WERI-Rb-1 (cell line): ENCODE data around the gene BIRC7.
A peak's percentile ranks its signal among the peaks of the same experiment; 100 is the strongest.

ENCODE experiments used
- DNase-seq: peaks from one replicate; pipeline ENCODE4 v3.0.0-alpha.2; 2020
- H3K27ac ChIP-seq: fragments of 250-450 bp; sonication (Bioruptor Pico); 2 replicates; pipeline ENCODE4 v1.5.1; 2020; ENCODE audit warnings: mild to moderate bottlenecking, moderate library complexity
- H3K27me3 ChIP-seq: fragments of 250-450 bp; sonication (Bioruptor Pico); 2 replicates; pipeline ENCODE4 v1.5.1; 2021; ENCODE audit warnings: mild to moderate bottlenecking, low read depth, moderate library complexity; ENCODE audit not compliant: insufficient read depth, severe bottlenecking
- H3K36me3 ChIP-seq: fragments of 250-450 bp; sonication (Bioruptor Pico); 2 replicates; pipeline ENCODE4 v1.5.1; 2020; ENCODE audit warnings: mild to moderate bottlenecking, moderate library complexity
- H3K4me3 ChIP-seq: 2 replicates; pipeline ENCODE4 v1.5.1; 2011; ENCODE audit warnings: low read depth, mild to moderate bottlenecking, control low read depth, low read length
- H3K9me3 ChIP-seq: fragments of 250-450 bp; sonication (Bioruptor Pico); 2 replicates; pipeline ENCODE4 v1.5.1; 2021; ENCODE audit warnings: mild to moderate bottlenecking, moderate library complexity; ENCODE audit not compliant: severe bottlenecking
- TF ChIP-seq, protein P1 (sequence below): IDR thresholded peaks from 2 replicates; pipeline ENCODE4 v1.5.1; 2011; ENCODE audit warnings: low read depth, mild to moderate bottlenecking, control low read depth, inconsistent platforms, low read length

Gene BIRC7

DNA sequence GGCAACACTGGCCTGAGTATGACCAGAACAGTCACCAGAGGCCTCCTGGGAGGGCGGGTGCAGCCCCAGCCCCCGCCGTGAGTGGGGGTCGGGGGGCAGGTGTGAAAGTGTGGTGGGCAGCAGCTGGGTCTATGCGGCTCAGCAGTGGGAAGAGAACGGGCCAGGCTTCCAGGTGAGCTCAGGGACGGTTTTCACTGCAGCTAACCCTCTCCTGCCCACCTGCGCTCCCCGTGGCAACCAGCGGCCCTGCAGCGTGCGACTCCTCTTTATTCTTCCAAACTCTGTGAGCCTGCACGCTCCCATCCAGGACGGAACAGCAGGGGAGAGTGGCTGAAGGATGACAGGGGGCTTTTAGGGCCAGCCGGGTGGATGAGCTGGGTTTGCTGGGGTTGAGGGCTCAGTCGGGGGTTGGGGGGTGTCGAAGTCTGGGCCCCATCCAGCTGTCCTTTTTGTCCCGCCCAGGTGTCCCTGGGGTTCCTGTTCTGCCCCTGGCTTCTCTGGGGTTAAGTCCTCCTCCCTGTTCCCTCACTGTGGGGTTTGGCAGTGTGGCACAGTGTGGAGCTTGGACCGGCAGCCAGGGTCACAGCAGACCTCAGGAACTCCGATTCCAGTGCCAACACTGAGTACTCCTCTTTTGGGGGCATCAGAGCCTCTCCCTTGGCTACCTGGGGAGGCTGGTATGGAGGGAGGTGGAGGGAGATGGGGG, 859 bp upstream of the BIRC7 start:
- Histone ChIP-seq H3K9me3 (no peaks in the 10 kb centered on the region), H3K27ac (no peak overlapping the region; the same call in 1 of the 2 replicates), H3K36me3 (no peaks in the 10 kb centered on the region), H3K4me3 (no peak overlapping the region), H3K27me3 (no peaks in the 10 kb centered on the region)
- peak; percentile 77 for DNase-seq
- TF ChIP-seq, protein P1, sequence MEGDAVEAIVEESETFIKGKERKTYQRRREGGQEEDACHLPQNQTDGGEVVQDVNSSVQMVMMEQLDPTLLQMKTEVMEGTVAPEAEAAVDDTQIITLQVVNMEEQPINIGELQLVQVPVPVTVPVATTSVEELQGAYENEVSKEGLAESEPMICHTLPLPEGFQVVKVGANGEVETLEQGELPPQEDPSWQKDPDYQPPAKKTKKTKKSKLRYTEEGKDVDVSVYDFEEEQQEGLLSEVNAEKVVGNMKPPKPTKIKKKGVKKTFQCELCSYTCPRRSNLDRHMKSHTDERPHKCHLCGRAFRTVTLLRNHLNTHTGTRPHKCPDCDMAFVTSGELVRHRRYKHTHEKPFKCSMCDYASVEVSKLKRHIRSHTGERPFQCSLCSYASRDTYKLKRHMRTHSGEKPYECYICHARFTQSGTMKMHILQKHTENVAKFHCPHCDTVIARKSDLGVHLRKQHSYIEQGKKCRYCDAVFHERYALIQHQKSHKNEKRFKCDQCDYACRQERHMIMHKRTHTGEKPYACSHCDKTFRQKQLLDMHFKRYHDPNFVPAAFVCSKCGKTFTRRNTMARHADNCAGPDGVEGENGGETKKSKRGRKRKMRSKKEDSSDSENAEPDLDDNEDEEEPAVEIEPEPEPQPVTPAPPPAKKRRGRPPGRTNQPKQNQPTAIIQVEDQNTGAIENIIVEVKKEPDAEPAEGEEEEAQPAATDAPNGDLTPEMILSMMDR, result peak; percentile 86

- DNase-seq, result no peak
- H3K9me3 ChIP-seq, result no peaks in the 10 kb centered on the region
- TF ChIP-seq, protein P1, result no peak
- no peaks in the 10 kb centered on the region for H3K27me3 ChIP-seq
- H3K27ac ChIP-seq, result no peak overlapping the region
- no peak overlapping the region for H3K4me3 ChIP-seq
- no peaks in the 10 kb centered on the region for H3K36me3 ChIP-seq
These were observed 572 bp downstream of the BIRC7 start for GRCh38 chr20:63236116-63236837.

DNA sequence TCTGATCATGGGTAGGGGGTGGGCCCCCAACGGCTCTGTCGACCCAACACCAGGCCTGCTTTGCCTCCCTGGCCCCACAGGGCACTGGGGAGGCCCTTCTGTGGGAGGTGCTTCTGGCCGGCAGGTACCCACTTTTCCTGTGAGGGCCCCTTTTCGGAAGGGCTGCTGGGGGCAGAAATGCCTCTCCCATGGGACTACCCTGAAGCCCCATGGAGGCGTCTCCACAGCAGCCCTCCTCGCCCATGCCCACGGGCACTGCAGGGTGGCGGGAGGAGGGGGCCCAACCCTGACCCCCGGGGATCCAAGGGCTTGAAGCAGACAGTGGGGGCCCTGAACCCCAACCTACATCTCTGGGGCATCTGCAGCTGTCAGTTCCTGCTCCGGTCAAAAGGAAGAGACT, 2.3 kb downstream of the BIRC7 start:
- no peaks in the 10 kb centered on the region for H3K9me3 ChIP-seq
- no peak overlapping the region for H3K4me3 ChIP-seq
- TF ChIP-seq, protein P1, result no peak
- no peaks in the 10 kb centered on the region for H3K27me3 ChIP-seq
- no peaks in the 10 kb centered on the region for H3K36me3 ChIP-seq
- H3K27ac ChIP-seq, result no peak overlapping the region
- DNase-seq, result no peak

DNA sequence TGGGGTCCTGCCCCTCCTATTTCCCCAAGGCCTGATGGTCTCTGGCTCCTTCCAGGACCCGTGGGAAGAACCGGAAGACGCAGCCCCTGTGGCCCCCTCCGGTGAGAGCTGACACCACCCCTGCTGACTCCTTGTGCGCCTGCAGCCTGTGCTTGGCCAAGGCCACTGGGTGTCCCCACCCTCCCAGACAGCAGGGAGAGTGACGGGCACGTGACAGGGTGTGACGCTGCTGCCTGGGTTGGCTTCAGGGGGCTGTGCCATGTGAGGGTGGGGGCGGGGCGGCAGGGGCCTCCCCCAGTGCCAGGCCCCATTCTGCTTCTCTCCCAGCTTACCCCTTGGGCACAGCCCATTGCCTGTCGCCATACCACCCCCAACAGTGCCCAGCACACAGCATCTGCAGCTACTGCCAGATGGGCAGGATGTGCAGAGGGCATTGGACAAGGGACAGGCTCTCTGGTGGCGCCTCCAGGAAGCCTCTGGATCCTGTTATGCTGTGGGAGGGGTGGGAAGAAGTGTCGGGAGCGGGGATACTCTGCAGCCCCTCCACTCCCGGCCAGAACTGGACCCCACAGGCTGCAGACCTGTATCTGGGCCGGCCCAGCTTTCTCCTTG, 2.9 kb downstream of the BIRC7 start:
- peak; percentile 46 for DNase-seq
- Histone ChIP-seq H3K9me3 (no peaks in the 10 kb centered on the region), H3K36me3 (no peaks in the 10 kb centered on the region), H3K4me3 (no peak overlapping the region), H3K27me3 (no peaks in the 10 kb centered on the region), H3K27ac (no peak overlapping the region)
- TF ChIP-seq, protein P1, result peak; percentile 40; the same call in 1 of the 2 replicates

DNA sequence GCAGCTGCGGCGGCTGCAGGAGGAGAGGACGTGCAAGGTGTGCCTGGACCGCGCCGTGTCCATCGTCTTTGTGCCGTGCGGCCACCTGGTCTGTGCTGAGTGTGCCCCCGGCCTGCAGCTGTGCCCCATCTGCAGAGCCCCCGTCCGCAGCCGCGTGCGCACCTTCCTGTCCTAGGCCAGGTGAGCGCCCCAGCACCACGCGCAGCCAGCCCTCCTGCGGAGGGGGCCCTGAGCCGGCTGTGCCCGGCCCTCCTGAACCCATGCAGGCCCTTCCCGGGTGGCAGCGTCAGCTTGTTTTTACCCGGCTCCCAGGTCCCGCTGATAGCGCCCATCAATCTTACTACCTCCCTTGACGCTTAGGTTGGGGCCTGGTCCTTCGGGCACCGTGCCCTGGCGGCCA, 3.7 kb downstream of the BIRC7 start:
- Histone ChIP-seq H3K27me3 (no peaks in the 10 kb centered on the region), H3K9me3 (no peaks in the 10 kb centered on the region), H3K4me3 (no peak overlapping the region), H3K27ac (no peak overlapping the region), H3K36me3 (no peaks in the 10 kb centered on the region)
- DNase-seq, result no peak
- TF ChIP-seq, protein P1, result no peak
